Natural killer cell (primary cell): Measurements from ENCODE around the gene CDH13. TPM values are rescaled to one million over a fixed set of nuclear protein-coding genes. Genes with fewer than 3 reads are reported as not detected.

ENCODE experiments used
- ATAC-seq, 3 donors: fragments of 150-1000 bp in 2 of 3; fragments of 200-7000 bp in 1 of 3; cut with Tn5 transposase; 1 replicate in 1 of 3; 2 replicates in 2 of 3; pipeline ENCODE4 v1.10.0; 2021; ENCODE audit warnings: mild to moderate bottlenecking in 2 of 3, moderate library complexity in 2 of 3
- DNase-seq, 2 donors: peaks; one replicate each; pipeline versions ENCODE4 v3.0.0 to v3.0.0-alpha.2; 2013 to 2021; ENCODE audit warnings: mixed read lengths in 1 of 2
- H3K27ac ChIP-seq: one replicate; pipeline ENCODE4 v1.5.1; 2013; ENCODE audit warnings: mild to moderate bottlenecking, low read length
- H3K27me3 ChIP-seq: one replicate; pipeline ENCODE4 v1.6.1; 2013; ENCODE audit warnings: low read length; ENCODE audit not compliant: control insufficient read depth, insufficient read depth
- H3K36me3 ChIP-seq: one replicate; pipeline ENCODE4 v1.6.1; 2013; ENCODE audit warnings: low read length; ENCODE audit not compliant: control insufficient read depth, insufficient read depth
- H3K4me1 ChIP-seq: one replicate; pipeline ENCODE4 v1.6.1; 2013; ENCODE audit warnings: low read length; ENCODE audit not compliant: control insufficient read depth, insufficient read depth
- H3K4me3 ChIP-seq: one replicate; pipeline ENCODE4 v1.5.1; 2013; ENCODE audit warnings: low read length
- H3K9me3 ChIP-seq: one replicate; pipeline ENCODE4 v1.6.1; 2013; ENCODE audit warnings: low read length; ENCODE audit not compliant: control insufficient read depth, insufficient read depth
- H3K27ac Mint-ChIP-seq, 2 donors: one replicate each; pipeline ENCODE4 v1.8.0; 2022; ENCODE audit warnings: mild to moderate bottlenecking in 2 of 2, mixed read lengths in 2 of 2, moderate library complexity in 1 of 2
- H3K27me3 Mint-ChIP-seq, 2 donors: one replicate each; pipeline ENCODE4 v1.8.0; 2022; ENCODE audit warnings: low read depth in 2 of 2, mixed read lengths in 2 of 2
- H3K36me3 Mint-ChIP-seq: one replicate; pipeline ENCODE4 v1.8.0; 2022; ENCODE audit warnings: mixed read lengths
- H3K4me1 Mint-ChIP-seq, 2 donors: one replicate each; pipeline ENCODE4 v1.8.0; 2022; ENCODE audit warnings: mixed read lengths in 2 of 2
- H3K4me3 Mint-ChIP-seq: one replicate; pipeline ENCODE4 v1.8.0; 2022; ENCODE audit warnings: mild to moderate bottlenecking, moderate library complexity, mixed read lengths
- H3K9me3 Mint-ChIP-seq, 2 donors: one replicate each; pipeline ENCODE4 v1.8.0; 2022; ENCODE audit warnings: mixed read lengths in 2 of 2
- CTCF ChIP-seq: fragments of 200-600 bp; IDR thresholded peaks from one replicate; pipeline ENCODE4 v1.8.0; 2022; ENCODE audit warnings: antibody characterized with exemption
- WGBS: methylation state at CpG from one replicate; pipeline ENCODE4 v1.1.7; 2013; ENCODE audit warnings: missing lambda C conversion rate; ENCODE audit not compliant: insufficient coverage; 5-methylcytosine and 5-hydroxymethylcytosine counted together
- intact Hi-C: fragments of 100-400 bp; cut with micrococcal nuclease; formaldehyde crosslinking; loops from one replicate; pipeline ENCODE4 v1.14.2; 2022
- total RNA-seq, 4 donors: library from RNA; stranded (reverse); fragments of 120-200 nt in 1 of 4; gene quantifications; one replicate each; pipeline versions ENCODE4 v1.2.3 to v1.2.4, GENCODE V29; 2013 to 2022

The CDH13 gene
- total RNA-seq, 3 donors from 2014 or later (not counting 1 experiment from before 2014, with no cell fraction given), result not detected

GRCh38 chr16:82769845-82770244, 143.1 kb downstream of the CDH13 start:
- H3K36me3 ChIP-seq, result no peaks in the 10 kb centered on the region
- H3K4me3 ChIP-seq, result no peak overlapping the region
- Mint-ChIP-seq H3K27me3 (peaks cover 8 to 26% of the 10 kb centered on the region in 2 donors), H3K4me1 (peaks cover 15 to 22% of the 10 kb centered on the region in 2 donors), H3K36me3 (no peaks in the 10 kb centered on the region), H3K27ac (no peak overlapping the region), H3K4me3 (no peak overlapping the region), H3K9me3 (no peaks in the 10 kb centered on the region)
- no peaks in the 10 kb centered on the region for H3K27me3 ChIP-seq
- no peak overlapping the region for H3K27ac ChIP-seq
- peaks cover 7% of the 10 kb centered on the region for H3K4me1 ChIP-seq
- intact Hi-C loops, result no loop called here
- TF ChIP-seq CTCF, result no peak
- 90% methylated on average over 4 of the region's 5 CpGs for WGBS
- DNase-seq (no peak), ATAC-seq (no peak)
- H3K9me3 ChIP-seq, result no peaks in the 10 kb centered on the region

GRCh38 chr16:82772215-82772614, 145.4 kb downstream of the CDH13 start:
- no peak overlapping the region for H3K27ac ChIP-seq
- Mint-ChIP-seq H3K9me3 (no peaks in the 10 kb centered on the region), H3K36me3 (no peaks in the 10 kb centered on the region), H3K4me3 (no peak overlapping the region), H3K4me1 (peaks cover 15 to 35% of the 10 kb centered on the region in 2 donors), H3K27me3 (peaks cover 8 to 17% of the 10 kb centered on the region in 2 donors), H3K27ac (peak overlapping the region in 1 of 2 donors; percentile 56)
- DNase-seq (no peak), ATAC-seq (no peak)
- no peak for TF ChIP-seq CTCF
- no peaks in the 10 kb centered on the region for H3K27me3 ChIP-seq
- no peak overlapping the region for H3K4me3 ChIP-seq
- H3K4me1 ChIP-seq, result peaks cover 7% of the 10 kb centered on the region
- 79% methylated on average over 2 of the region's 3 CpGs for WGBS
- intact Hi-C loops, result no loop called here
- no peaks in the 10 kb centered on the region for H3K36me3 ChIP-seq
- H3K9me3 ChIP-seq, result no peaks in the 10 kb centered on the region

- peak overlapping the region in 1 of 2 donors; percentile 56 for H3K27ac Mint-ChIP-seq
- no peaks in the 10 kb centered on the region for H3K36me3 Mint-ChIP-seq
- peaks cover 11 to 15% of the 10 kb centered on the region in 2 donors for H3K27me3 Mint-ChIP-seq
- WGBS, result 88% methylated on average over 1 of the region's 1 CpG
- peaks cover 7% of the 10 kb centered on the region for H3K4me1 ChIP-seq
- no peaks in the 10 kb centered on the region for H3K9me3 ChIP-seq
- DNase-seq, result no peak
- no peak overlapping the region for H3K27ac ChIP-seq
- no peaks in the 10 kb centered on the region for H3K27me3 ChIP-seq
- peaks cover 15 to 35% of the 10 kb centered on the region in 2 donors for H3K4me1 Mint-ChIP-seq
- H3K4me3 Mint-ChIP-seq, result no peak overlapping the region
- H3K4me3 ChIP-seq, result no peak overlapping the region
- ATAC-seq, result no peak
- TF ChIP-seq CTCF, result no peak
- no peaks in the 10 kb centered on the region for H3K36me3 ChIP-seq
- H3K9me3 Mint-ChIP-seq, result no peaks in the 10 kb centered on the region
- intact Hi-C loops, result no loop called here
These were observed 146.2 kb downstream of the CDH13 start for GRCh38 chr16:82773018-82773417.

- H3K9me3 ChIP-seq, result no peaks in the 10 kb centered on the region
- DNase-seq (no peak), ATAC-seq (no peak)
- 14% methylated on average over 4 of the region's 5 CpGs for WGBS
- Mint-ChIP-seq H3K27ac (no peak overlapping the region), H3K9me3 (peaks cover 0 to 3% of the 10 kb centered on the region in 2 donors), H3K4me3 (no peak overlapping the region), H3K4me1 (peaks cover 20 to 41% of the 10 kb centered on the region in 2 donors), H3K36me3 (no peaks in the 10 kb centered on the region), H3K27me3 (peaks cover 9 to 20% of the 10 kb centered on the region in 2 donors)
- no peaks in the 10 kb centered on the region for H3K27me3 ChIP-seq
- H3K36me3 ChIP-seq, result no peaks in the 10 kb centered on the region
- TF ChIP-seq CTCF, result no peak
- no peak overlapping the region for H3K4me3 ChIP-seq
- peaks cover 7% of the 10 kb centered on the region for H3K4me1 ChIP-seq
- intact Hi-C loops, result no loop called here
- H3K27ac ChIP-seq, result peak overlapping the region; percentile 21
These were observed 149.8 kb downstream of the CDH13 start for GRCh38 chr16:82776470-82777146.
